Sigmoid colon (tissue), 3 donors: ENCODE data around the gene SCGB3A2.

Experiments
- POLR2A ChIP-seq, 2 donors: fragments of 450-650 bp; IDR thresholded peaks; one replicate each; pipeline ENCODE4 v1.6.1; 2016; ENCODE audit warnings: antibody characterized with exemption in 2 of 2, mild to moderate bottlenecking in 2 of 2, moderate library complexity in 2 of 2
- TF ChIP-seq, protein P1 (sequence below), 4 experiments: fragments of 450-650 bp in 3 of 4; fragments of 200-600 bp in 1 of 4; IDR thresholded peaks; one replicate each; pipeline ENCODE4 v1.5.1; 2016 to 2019; ENCODE audit warnings: antibody characterized with exemption in 4 of 4, mild to moderate bottlenecking in 3 of 4, moderate library complexity in 2 of 4

GRCh38 chr5:147874910-147875367 lies 3.6 kb upstream of the SCGB3A2 start:
- TF ChIP-seq, protein P1, sequence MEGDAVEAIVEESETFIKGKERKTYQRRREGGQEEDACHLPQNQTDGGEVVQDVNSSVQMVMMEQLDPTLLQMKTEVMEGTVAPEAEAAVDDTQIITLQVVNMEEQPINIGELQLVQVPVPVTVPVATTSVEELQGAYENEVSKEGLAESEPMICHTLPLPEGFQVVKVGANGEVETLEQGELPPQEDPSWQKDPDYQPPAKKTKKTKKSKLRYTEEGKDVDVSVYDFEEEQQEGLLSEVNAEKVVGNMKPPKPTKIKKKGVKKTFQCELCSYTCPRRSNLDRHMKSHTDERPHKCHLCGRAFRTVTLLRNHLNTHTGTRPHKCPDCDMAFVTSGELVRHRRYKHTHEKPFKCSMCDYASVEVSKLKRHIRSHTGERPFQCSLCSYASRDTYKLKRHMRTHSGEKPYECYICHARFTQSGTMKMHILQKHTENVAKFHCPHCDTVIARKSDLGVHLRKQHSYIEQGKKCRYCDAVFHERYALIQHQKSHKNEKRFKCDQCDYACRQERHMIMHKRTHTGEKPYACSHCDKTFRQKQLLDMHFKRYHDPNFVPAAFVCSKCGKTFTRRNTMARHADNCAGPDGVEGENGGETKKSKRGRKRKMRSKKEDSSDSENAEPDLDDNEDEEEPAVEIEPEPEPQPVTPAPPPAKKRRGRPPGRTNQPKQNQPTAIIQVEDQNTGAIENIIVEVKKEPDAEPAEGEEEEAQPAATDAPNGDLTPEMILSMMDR (IDR thresholded peaks at IDR 0.05) = no peak
- no peak for TF ChIP-seq POLR2A (IDR thresholded peaks at IDR 0.05)
